Effector memory CD4-positive, alpha-beta T cell (primary cell): ENCODE data around the gene GNAT1.

ENCODE experiments used
- DNase-seq, 3 donors: peaks; one replicate each; pipeline ENCODE4 v3.0.0-alpha.2; 2020
- H3K27ac ChIP-seq: 2 replicates; pipeline ENCODE4 v1.7.0; 2013; ENCODE audit warnings: mild to moderate bottlenecking, low read length, moderate library complexity; ENCODE audit not compliant: insufficient read depth, poor library complexity, severe bottlenecking
- H3K27me3 ChIP-seq: replicated peaks from 2 replicates; pipeline ENCODE4 v1.7.0; 2013; ENCODE audit warnings: mild to moderate bottlenecking, low read length; ENCODE audit not compliant: insufficient read depth, control insufficient read depth, poor library complexity, severe bottlenecking
- H3K36me3 ChIP-seq: 2 replicates; pipeline ENCODE4 v1.7.0; 2013; ENCODE audit warnings: mild to moderate bottlenecking, low read length, moderate library complexity; ENCODE audit not compliant: control insufficient read depth, insufficient read depth
- H3K4me1 ChIP-seq: 2 replicates; pipeline ENCODE4 v1.7.0; 2013; ENCODE audit warnings: low read length, mild to moderate bottlenecking; ENCODE audit not compliant: control insufficient read depth, insufficient read depth, poor library complexity, severe bottlenecking
- H3K4me3 ChIP-seq: 2 replicates; pipeline ENCODE4 v1.7.0; 2013; ENCODE audit warnings: low read length, low read depth, mild to moderate bottlenecking; ENCODE audit not compliant: insufficient read depth, poor library complexity, severe bottlenecking
- H3K9me3 ChIP-seq: 2 replicates; pipeline ENCODE4 v1.7.0; 2013; ENCODE audit warnings: mild to moderate bottlenecking, low read length, moderate library complexity; ENCODE audit not compliant: control insufficient read depth

The GNAT1 gene

DNA sequence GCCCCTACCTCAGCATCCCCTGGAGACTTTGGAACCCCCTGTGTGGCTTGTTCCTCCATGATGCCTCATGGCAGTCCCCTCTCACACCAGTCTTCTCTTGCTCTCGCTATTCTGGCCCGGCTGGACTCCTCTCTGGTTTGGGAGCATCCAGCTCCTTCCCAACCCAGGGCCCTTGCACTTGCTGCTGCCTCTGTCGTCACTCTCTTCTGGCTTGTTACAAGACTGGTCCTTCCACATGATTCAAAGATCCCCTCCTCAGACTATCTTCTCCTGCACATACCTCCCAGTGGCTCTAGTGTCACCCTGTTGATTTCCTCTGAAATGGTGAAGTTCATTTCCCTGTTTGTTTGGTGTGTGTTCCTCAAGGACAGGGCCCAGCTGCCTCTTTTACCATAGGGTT lies 38.1 kb downstream of the GNAT1 start:
- DNase-seq = no peak
- no peak overlapping the region for H3K27ac ChIP-seq
- peaks cover 15% of the 10 kb centered on the region for H3K4me1 ChIP-seq
- H3K4me3 ChIP-seq = no peak overlapping the region
- H3K36me3 ChIP-seq = no peaks in the 10 kb centered on the region
- no peaks in the 10 kb centered on the region for H3K9me3 ChIP-seq
- no peaks in the 10 kb centered on the region for H3K27me3 ChIP-seq

DNA sequence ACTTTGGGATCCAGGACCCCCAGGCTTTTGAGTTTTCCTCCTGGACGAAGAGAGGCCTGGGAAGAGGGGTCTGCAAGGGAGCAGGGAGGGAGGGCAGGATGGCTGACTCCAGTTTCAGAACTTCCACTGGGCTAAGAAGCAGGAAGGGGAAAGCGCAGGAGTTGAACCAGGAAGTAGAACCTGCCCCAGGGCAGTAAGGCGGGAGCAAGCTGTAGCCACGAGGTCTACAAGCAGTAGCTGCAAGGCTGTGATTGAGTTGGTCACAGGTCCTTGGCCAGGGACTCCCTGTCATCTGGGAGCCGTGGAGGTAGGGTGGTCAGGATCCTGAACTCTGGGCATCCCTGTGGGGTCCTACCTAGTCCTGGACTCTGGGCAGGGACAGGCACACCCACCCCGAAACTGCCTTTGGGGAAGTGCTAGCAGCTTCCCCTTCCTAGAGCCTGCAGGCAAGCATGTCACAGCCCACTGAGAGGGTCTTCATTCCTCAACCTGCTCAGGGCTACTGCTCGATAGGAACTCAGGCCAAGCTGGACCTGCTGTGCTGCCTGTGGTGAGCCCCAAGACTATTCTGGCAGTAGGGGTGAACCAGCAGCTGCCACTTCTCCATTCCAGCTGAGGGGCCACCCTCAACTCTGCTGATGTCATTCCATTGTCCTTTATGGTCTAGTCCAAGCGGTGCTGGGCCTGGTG lies 38.8 kb downstream of the GNAT1 start:
- Histone ChIP-seq H3K9me3 (no peaks in the 10 kb centered on the region), H3K4me1 (peaks cover 15% of the 10 kb centered on the region), H3K36me3 (no peaks in the 10 kb centered on the region), H3K4me3 (no peak overlapping the region), H3K27me3 (no peaks in the 10 kb centered on the region), H3K27ac (no peak overlapping the region)
- DNase-seq = no peak

DNA sequence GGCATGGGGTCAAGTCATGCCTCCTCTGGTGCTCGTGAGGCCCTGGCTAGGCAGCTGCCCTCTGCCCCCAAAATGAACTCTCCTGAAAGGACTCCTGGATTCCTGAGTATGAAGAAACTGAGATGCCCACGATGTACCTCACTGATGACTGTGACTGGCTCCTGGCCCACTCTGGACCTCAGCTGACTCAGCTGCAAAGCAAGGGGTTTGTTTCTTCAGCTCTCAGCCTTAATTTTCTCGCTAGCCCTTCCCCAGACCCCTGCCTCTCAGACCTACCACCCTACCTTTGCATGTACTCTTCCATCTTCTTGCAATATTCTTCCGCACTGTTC lies 39.4 kb downstream of the GNAT1 start:
- no peak overlapping the region for H3K27ac ChIP-seq
- no peaks in the 10 kb centered on the region for H3K27me3 ChIP-seq
- DNase-seq = no peak
- H3K36me3 ChIP-seq = no peaks in the 10 kb centered on the region
- no peak overlapping the region for H3K4me3 ChIP-seq
- no peaks in the 10 kb centered on the region for H3K9me3 ChIP-seq
- peaks cover 15% of the 10 kb centered on the region for H3K4me1 ChIP-seq

DNA sequence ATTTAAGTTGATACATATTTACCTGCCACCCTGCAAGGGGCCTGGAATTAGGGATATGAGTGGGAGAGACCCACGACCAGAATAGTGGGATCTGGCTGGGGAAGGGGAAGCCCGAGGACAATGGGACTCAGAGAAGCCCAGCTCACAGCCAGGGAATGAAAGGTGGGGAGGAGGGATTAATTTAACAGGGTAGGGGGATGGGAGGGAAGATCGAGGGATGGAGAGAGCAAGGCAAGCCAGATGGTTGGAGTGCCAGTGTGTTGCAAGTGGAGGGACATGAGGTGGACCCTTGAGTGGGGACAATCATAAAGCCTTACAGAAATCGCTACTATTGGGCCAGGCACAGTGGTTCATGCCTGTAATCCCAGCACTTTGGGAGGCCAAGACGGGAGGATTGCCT lies 40.2 kb downstream of the GNAT1 start:
- H3K27me3 ChIP-seq = no peaks in the 10 kb centered on the region
- no peak for DNase-seq
- no peaks in the 10 kb centered on the region for H3K9me3 ChIP-seq
- H3K4me1 ChIP-seq = peaks cover 10% of the 10 kb centered on the region
- no peaks in the 10 kb centered on the region for H3K36me3 ChIP-seq
- no peak overlapping the region for H3K27ac ChIP-seq
- no peak overlapping the region for H3K4me3 ChIP-seq

DNA sequence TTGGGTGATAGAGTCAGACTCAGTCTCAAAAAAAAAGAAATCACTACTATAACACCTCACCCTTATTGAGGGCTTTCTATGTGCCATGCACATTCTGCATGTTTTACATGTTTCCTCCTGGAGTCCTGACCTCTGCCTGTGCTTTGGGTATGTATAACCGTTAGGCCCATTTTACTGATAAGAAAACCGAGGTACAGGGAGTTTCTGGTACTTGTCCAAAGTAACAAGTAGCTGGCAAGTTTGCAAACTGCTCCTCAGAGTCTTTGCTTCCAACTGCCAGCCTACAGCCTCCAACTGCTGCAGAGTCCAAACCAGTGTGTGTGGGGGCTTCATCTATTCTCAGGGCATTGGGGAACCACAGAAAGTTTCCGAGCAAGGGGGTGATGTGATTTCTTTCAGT lies 40.9 kb downstream of the GNAT1 start:
- Histone ChIP-seq H3K36me3 (no peaks in the 10 kb centered on the region), H3K27ac (no peak overlapping the region), H3K4me3 (no peak overlapping the region), H3K4me1 (peaks cover 5% of the 10 kb centered on the region), H3K27me3 (no peaks in the 10 kb centered on the region), H3K9me3 (no peaks in the 10 kb centered on the region)
- no peak for DNase-seq

DNA sequence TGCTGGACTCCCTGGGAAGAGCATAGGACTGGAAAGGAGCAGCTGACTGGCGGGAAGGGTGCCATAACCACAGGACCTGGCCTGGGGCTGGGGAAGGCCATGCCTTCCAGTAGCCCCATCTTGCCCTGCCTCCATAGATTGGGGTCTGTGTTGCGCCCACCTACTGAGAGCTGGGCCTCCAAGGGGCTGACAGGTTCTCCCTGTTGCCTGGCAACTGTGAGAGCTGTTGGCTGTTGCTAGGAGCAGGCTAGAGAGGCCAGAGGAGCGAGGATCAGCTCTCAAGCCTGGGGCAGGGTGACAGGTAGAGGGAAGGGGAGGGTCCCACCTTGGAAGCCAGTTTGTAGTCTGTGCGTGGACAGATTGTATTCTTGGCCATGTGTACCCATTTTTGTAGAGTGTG lies 41.8 kb downstream of the GNAT1 start:
- Histone ChIP-seq H3K27me3 (no peaks in the 10 kb centered on the region), H3K27ac (no peak overlapping the region), H3K9me3 (no peaks in the 10 kb centered on the region), H3K4me1 (peaks cover 2% of the 10 kb centered on the region), H3K4me3 (no peak overlapping the region), H3K36me3 (peaks cover under 1% of the 10 kb centered on the region)
- DNase-seq = no peak

DNA sequence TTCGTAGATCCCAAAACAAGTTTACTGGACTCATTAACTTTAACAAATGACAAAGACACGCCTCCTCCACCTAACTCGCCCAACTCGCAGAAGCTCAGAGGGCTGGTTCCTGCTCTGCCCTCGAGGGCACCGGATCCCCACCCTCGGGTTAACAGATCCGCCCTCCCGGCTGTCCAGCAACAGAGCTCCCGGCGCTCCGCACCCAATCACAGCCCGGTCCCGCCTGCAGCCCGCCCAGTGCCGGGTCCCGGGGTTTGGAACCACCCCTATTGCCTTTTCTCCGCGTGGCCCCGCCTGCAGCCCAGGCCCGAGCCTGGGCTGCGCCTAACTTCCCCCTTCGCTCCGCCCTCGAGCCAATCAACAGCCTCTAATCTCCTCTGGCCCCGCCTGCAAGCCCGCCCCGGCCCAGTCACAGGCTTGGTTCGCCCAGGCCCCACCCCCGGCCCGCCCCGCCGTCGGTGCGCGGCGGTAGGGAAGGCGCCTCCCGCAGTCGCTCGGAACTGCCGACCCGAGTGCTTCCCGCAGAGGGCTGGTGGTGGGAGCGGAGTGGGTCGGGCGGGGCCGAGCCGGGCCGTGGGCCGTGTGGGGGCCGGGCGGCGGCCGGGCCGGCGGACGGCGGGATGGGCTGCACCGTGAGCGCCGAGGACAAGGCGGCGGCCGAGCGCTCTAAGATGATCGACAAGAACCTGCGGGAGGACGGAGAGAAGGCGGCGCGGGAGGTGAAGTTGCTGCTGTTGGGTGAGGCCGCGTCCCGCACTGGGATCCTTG lies 44.5 kb downstream of the GNAT1 start, which contains the start of gene GNAI2:
Gene GNAI2, plus strand, starts transcription at position 489 of the 768 bp plus-strand sequence. Its CDS starts 132 bp downstream, at position 621.
- Histone ChIP-seq H3K27ac (peak within 1 kb of the TSS; percentile 80), H3K9me3 (no peaks in the 10 kb centered on the region), H3K4me1 (peaks cover 27% of the 10 kb centered on the region), H3K27me3 (no peaks in the 10 kb centered on the region), H3K36me3 (peaks cover 4% of the 10 kb centered on the region), H3K4me3 (peak within 1 kb of the TSS; percentile 98)
- peak; percentile 98 to 99 (median 98) for DNase-seq

DNA sequence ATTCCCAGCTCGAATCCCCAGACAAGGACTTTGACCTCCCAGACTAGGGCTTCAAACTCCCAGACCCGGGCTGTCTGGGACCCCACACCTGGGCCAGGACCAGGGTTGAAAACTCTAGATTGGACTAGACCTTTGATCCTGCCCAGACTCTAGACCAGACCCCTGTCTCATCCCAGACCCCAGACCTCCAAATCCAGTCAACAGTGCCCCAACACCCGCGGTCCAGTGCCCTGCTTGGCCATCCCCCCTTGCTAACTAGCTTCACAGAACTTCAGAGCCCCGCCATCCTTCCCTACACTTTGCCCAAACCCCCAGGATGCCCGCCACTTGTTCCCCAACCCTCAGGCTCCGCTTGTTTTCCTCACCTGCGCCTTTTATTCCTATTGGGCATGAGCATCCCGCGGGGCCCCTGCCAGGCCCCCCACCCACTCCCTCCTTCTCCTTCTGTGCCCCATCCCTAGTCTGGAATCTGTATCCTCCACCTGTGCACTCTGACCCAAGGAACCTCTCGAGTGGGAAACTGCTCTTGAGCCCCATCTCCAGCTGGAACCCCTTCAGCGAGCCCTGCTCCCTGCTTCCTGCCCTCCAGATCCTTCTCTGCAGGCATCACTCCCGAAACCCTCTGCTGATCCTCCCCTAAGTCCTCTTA lies 45.2 kb downstream of the GNAT1 start:
- H3K27me3 ChIP-seq = no peaks in the 10 kb centered on the region
- H3K9me3 ChIP-seq = no peaks in the 10 kb centered on the region
- H3K36me3 ChIP-seq = peaks cover 4% of the 10 kb centered on the region
- H3K4me3 ChIP-seq = peak overlapping the region; percentile 98
- peak overlapping the region; percentile 80 for H3K27ac ChIP-seq
- no peak for DNase-seq
- H3K4me1 ChIP-seq = peaks cover 34% of the 10 kb centered on the region

DNA sequence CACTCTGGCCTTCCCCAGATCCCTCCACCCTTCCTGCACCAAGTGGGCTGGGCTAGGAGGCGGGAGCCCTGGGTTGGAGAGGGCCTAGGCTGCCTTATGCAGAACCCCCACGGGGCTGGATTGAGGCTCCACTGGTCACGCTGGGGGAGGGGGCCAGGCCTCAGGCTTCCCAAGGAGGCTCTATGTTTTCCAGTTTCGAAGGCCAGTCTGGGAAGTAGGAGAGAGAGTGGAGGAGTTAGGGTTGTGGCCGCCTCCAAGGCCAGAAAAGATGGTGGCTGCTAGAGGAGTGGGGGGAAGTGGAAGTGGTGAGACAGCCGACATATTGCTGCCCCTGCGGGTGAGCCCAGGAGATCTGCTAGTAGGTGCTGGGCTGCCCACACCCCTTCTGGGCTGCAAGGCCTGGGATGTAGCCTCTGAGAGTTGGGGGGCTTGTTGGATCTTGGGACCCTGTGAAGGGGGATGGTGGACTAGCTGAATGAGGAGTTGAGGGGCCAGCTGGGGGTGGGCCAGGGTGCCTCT lies 45.8 kb downstream of the GNAT1 start:
- H3K36me3 ChIP-seq = peaks cover 4% of the 10 kb centered on the region
- peak overlapping the region; percentile 98 for H3K4me3 ChIP-seq
- H3K4me1 ChIP-seq = peaks cover 40% of the 10 kb centered on the region
- H3K9me3 ChIP-seq = no peaks in the 10 kb centered on the region
- H3K27ac ChIP-seq = peak overlapping the region; percentile 80
- H3K27me3 ChIP-seq = no peaks in the 10 kb centered on the region
- no peak for DNase-seq
